Activated CD4-positive, alpha-beta T cell treated with anti-CD3 and anti-CD28 coated beads for 4 hours (primary cell): Measurements from ENCODE around the gene MEF2C.

Experiments used
- DNase-seq, 2 donors: peaks; one replicate each; pipeline ENCODE4 v3.0.0-alpha.2; 2020

MEF2C gene

DNA sequence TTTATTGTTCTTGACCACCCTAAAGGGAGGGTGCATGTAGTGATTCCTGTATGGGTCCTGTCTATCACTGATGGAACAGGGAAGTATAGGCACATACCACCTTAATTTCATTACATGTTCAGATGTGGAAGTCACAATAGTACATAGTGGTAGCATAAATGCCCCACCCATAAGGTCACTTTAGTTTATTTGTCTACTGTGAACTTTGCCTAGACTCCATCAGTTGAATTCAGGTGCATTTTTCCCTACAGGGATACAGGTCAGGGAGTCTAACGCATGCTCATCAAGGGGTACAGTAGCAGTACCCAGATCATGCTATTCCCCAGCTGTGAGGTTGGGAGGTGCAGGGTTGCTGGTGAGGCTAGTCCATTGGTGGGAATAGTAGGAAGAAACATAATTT, 175.0 kb downstream of the MEF2C start:
- no peak for DNase-seq

DNA sequence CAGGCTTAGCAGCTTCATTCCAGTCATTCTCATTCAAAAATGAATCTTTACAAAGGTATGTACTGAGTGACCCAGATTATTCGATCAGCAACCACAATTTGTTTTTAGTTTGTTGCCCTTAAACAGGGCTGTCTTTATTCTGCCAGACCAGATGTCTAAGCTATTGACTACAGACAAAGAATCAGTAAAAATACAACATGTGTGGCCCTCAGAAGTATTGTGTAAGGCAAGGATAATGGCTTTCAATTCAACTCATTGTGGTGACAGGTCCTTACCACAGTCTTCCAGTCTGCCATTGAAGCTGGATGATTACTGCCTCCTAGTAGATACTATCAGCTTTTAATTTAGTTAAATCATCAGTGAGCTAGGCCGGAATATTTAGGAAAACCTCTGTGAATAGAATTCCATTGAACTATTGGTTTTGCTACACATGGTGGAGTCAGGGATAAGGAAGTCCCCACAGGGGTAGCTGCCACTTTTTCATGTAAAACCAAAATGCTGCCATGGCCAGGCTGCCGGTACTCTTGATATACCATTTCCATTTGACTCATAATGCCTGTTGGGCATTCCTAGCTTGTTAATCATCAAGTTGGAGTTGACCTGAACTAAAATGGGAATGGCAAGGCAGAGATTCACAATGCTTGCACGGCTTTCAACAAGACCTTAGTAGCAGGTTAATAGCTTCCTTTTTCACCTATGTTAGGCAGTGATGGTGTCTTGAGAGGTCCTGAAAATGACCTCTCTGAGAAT, 175.6 kb downstream of the MEF2C start:
- no peak for DNase-seq

DNA sequence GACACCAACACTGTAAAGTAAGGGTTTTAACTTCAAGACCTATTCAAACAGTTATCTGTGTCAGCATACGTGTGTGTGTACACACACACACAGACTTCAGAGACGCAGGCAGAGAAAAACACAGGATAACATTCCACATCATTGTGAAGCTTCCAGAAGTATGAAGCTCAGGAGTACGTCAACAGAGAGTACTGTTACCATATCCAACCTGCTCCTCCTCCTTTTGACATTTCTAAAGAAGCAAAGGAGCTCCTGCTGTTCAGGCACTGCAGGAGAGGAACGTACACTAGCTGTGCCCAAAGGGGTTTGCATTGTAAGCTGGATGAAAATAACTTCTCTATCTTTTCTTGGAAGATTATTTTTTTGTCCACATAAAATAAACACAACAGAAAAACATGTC, 180.7 kb downstream of the MEF2C start:
- DNase-seq: no peak

DNA sequence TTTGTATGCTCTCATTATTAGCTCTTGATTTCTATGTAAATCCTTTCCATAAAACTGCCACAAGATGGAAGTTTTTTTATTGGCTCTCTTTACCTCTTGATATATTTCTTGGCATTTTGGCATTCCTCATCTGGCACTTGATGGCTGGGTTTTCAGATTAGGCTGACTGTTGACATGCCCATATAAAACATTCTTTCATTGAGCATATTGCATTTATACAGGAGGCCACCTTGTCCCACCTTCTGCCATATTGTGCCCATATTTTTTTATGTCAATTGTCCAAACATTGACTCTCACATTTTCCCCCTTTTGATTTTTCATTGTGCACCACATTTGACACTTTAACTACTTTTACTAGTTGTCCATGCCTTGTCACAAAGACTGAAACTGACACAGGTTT, 182.9 kb downstream of the MEF2C start:
- DNase-seq: no peak

DNA sequence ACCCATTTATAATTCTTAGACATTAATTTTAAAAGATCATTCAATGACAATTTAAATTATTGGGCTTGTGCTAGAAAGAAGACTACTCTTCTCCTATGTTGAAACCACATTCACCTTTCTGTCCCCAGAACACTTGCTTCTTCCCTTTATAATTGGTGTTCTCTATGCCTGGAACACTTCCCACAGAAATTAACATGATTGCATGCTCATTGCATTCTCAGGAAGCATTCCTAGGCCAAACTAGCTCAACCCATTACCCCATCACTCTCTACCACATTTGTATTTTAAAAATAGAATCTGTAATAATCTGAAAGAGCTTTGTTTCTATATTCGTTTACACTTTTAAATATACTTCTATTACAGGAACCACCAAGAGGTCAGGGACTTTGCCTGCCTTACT, 184.7 kb downstream of the MEF2C start:
- DNase-seq: no peak

DNA sequence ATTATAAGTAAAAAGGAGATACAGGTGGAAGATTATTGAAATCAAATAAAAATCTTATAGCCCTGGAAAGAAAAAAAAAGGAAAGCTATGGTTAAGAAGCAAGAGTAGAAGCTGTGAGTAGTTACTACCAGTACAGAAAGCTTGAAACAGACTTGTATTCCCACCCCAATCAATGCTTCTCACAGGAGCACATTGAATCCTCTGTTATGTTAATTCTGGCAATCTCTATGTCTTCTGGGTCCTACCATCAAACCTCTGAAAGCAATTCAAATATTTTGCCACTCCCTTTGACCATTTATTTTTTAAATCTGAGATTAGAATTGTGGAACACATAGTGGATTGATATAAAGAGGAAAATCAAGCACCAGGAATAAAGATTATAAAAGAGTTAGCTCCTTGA, 186.5 kb downstream of the MEF2C start:
- no peak for DNase-seq

DNA sequence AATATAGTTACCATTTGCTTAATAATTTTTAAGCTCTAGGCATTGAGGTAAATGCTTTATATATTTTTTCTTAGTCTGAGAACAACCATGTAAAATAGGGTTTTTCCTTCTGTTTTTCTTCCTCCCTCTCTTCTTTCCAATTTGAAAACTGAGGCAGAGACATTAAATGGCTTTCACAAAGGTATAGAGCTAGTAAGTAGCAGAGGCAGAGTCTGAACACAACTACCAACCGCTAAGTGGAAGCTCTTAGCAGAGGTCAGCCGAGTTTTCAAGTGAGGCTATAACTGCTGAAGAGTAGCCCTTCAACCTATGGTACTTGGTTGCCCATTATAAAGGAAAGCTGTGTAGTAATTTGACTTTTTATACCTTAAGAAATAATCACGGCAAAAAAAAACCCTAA, 187.1 kb downstream of the MEF2C start:
- no peak for DNase-seq

DNA sequence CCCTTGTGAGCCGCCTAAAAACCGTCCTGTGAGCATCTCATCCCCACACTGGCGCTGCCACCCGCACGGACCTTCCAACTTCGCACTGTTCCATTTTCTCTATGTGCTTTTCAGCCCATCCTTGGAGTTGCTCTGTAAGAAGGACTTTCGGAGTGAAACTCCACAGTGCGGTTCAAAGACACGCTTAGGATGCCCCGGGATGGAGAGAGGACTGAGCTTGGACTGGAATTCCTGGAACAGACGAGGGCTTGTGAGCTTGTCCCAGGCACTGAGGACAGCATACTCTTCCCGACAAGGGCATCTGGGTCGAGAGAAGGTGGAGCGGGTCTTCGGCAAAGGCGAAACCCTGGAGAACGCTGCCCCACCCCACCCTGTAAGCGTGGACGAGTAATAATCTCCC, 187.8 kb downstream of the MEF2C start:
- no peak for DNase-seq

DNA sequence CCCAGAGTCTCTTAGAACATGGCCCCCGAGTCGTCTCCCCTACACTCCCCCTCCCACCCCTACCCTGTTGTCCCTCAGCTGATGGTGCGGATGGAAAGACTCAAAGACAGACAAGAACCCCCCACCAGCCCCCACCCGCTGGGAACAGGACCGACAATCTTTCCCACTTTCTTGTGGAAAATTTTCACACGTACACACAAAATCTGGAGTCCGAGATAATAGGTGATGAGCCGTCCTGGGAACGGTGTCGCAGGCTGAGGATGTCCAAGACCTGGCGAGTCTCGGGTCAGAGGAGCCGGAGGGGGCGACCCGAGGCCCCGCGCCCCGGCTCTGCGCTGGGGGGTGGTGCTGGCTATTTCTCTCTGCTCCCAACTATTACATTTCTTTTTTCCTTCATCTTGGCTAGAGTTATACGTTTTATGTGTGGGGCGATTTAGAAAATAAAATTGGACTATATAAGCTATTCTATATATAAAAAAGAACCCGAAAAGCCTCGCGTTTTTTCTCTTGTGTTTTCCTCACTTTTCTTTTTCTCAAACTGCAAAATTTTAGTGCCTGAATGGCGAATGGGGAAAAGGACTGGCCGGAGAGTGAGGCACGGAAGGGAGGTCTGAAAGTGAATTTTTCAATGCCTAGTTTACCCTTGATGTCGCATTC, 188.8 kb downstream of the MEF2C start:
- no peak for DNase-seq

DNA sequence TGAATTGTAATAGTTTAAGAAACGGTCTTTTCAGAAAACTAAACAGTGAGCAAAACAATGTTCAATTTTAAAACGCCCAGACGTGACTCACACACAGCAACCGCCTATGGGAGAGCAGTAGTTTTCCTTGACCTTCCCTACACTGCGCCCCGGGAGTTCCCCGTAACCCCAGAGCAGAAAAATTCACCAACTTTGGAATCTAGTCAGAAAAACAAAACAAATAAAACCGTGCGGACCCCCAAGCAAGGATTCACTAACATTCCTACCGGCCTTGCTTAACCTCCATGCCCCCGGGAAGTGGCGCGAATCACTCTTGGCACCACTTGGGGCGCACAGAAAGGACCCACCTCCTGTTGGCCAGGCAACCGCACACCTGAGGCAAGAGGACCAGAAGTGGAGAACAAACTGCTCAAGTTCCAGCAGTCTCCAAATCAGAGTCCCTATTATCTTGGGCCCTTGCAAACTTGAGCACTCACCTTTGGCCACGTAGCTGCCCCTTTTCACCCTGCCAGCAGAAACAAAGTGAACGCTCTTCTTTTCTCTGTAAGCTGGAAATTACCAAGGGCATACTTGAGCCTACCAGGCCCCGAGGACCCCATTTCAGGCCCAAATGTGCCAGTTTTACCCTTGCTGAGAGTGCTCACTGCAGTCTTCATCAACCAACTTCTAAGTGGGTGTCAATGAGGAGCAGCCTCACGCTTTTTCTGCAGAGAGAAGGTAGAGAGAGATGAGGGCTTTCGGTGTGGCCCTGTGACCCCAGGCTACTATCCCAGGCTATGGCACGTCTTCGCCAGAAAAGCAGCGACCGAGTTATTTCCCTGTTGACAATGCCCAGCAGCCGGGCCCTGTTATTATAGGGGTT, 189.7 kb downstream of the MEF2C start:
- DNase-seq: no peak

DNA sequence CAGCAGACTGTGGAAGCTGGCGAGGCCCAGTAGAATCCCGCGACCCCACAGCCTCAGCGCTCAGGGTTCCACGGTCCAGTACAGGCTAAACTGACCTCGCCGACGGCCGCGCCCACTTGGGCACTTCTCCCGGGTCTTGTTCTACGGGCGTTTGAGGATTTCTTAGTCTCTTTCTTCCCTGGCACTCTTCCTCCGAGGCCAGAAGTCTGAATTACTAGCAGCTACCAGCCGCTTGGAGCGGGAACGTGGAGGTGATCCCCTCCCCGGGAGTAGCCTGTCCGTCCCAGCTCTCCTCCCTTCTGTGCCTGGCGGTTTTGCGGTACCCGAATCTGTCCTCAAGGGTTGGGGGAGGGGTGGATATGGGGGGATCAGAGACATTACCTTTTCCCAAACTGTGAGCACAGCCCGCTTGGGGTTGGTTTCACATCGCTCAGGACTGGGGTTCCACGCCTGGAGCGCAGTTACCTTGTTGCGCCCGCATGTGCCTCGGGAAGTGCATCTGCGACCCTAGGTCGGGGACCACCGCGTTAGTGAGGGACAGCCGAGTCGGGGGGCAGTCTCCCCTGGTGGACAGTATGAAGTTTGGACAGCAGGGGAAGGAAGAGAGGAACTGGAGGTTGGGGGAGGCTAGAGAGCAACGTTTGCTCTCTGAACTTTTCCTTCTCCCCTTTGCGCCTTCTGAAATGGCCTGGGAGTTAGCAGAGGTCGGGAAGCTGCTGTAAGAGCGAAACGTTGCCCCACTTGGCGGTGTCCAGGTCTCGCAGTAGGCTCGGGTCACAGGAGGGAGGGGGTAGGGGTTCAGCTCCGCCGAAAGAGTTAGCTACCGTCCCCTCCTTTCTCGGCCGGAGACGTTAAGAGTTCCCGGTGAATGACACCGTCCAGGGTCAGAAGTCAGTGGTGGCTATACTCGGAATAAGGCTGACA, 190.8 kb downstream of the MEF2C start:
- DNase-seq: no peak

DNA sequence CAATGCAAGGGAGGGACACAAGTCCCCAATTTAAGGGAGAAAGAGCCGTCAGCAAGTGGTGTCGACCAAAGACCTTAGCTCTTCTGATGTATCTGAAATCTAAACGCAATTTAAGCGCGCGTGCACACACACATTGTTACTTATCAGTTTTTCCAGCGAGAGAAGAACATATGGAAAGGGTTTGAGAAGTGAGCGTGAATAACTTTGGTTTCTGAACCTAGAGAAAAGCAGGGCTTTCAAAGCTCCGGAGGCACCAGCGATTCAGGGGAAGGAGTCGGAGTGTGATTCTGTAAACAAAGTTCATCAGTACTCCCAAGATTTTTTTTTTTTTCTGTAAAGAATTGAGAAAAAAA, 191.8 kb downstream of the MEF2C start:
- DNase-seq: no peak

DNA sequence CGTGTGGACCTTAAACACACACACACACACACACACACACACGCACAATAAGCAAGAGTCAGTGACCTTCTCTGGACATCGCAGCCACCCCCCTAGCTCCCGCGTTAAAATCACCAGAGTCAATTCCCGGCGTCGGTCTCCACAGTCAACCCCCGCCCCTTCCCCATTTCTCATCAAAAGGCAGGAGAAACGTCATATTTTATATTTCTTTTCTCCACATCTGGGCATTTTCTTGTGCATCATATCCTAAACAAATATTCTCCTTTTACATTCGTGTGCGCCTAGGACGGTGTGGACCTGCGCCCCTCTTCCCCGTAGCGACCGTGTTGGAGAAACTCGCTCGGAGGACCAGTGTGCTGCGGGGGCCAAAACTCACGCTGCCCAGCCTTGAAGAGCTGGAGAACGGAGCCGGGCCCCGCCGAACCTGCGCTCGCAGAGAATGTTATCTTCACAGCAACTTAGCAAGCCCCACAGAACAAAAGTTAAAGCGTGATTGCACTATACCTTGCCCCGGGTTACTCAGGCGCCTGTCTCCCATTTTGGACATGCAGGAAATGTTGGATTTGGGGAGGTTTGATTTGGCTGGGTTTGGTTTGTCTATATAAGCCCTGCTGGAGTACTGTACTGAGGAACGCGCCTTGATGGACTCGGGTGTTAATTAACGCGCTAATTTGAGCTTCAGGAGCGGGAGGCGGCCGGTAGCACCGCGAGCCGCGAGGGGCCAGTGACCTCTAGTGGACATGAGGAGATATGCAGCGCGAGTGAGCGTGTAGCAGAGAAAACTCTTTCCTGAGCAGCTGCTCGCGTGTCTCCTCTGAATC, 192.4 kb downstream of the MEF2C start:
- peak; percentile 47 to 50 for DNase-seq

DNA sequence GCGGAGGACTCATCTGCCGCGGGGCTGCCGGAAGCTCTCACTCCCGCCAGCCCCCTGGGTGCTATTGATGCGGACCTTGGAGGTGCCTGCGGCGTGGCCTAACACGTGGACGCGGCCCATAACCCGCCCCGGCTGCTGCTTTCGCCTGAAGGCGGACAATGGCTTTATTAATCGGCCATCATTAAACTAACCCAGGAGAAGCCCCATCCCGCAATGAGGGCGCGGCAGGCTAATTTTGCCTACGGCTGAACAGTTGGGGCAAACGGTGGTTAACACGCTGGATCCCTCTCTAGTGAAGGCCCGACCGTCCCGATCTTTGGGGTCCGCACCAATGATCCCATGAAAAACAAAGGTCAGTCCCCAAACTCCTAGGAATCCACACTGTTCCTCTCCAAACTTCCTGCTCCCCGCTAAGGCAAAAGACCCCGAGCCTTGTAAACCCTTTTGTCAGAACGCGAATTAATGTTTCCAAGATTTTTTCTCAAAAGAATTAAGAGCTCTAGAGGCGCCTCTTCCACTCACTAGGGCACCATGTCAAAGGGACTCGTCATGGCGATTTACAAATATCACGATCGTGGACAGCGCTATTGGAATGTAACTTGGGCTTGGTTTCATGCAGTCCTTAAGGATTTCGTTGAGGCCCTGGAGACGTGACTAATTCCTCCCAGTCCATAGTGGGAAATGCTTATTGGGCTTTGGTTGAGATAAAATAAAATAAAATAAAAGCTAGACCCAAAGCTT, 193.1 kb downstream of the MEF2C start:
- DNase-seq: no peak

DNA sequence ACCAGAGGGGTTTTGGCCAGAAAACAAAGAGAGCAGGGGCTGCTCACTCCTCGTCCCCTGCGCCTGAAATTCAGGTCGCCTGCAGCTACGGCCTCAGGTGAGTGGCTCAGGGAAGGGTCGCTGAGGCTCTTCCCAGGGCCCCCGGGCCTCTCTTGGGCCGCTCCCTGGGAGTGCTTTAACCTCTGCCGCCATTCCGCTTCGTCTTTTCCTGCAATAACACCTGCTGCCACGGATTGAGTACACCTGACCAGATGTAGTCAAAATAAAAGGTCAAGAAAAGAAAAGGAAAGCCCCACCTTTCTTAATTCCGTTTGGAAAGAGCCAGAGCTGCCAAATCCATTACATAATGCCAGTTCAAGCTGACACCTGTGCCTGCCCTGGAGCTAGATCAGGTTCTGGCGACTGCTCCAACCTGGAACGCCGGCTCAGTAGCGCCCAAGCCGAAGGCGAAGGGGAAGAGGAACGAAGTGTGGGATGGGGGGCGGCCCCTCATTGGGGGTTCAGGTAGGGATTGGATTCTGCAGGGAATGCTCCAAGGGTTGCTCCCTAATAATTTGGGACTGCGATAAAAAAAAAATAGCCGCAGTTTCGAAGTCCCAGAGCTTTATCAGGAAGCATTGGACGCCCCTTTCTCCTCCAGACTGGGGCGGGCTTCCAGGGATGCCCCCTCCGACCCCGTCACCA, 193.9 kb downstream of the MEF2C start:
- no peak for DNase-seq

DNA sequence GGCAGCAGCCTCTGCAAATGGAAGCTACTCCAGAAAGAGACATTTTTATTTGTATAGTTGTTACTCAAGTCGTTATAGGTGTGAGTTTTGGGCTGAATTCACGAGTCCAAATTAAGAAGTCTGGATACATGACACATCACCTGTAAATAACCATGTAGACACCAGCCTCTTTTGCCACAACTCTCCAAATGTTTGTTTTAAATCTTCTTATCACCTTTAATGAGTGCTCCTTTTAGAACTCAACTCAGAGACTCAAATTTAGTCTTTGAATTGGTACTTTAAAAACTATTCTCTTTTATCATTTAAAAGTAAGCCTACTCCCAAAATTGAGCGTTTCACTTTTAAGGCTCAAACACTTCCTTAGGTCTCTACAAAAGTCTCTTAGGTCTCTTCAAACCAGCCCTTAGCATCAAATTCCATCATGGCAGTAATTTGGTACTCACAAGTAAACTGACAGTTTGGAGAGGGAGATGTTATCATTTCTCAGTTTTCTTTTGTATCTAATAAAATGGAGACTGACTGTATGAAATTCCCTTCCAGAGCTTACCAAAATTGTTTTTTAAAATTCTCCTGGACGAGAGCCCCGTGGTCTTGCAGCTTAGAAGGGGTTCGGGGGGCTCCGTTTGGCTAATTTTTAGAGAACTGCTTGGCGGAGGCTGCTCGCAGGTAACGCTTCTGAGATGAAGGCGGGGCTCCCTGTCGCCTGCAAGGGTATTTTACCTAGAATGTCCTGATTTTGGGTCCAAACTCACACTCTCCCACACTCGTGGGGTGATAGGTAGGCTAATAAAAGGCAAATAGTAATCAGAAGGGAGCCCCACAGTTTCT, 194.6 kb downstream of the MEF2C start:
- no peak for DNase-seq

DNA sequence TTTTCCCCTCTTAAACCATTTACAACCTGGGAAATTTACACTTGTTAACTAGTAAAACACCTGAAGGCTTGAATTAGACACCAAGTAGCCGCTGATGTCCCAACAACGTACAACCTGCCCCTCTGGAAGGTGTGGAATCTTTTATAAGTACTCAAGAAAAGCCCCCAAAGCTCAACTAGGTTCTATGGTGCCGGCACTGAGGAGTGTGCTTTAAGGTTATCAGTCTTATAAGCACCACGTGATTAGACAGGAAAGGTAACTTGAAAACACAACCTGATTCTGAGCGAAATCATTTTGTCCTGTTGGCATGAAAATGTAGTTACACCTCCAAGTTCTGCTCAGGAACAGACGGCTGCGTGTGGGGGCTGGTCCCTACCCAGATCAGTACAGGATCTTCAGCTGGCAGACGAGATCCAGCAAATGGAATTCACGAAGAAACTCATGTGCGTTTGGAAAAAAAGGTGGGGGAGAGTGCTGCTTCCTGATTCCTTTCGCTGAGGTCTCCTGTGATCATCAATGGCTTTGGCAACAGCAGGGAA, 195.5 kb downstream of the MEF2C start:
- DNase-seq: no peak

DNA sequence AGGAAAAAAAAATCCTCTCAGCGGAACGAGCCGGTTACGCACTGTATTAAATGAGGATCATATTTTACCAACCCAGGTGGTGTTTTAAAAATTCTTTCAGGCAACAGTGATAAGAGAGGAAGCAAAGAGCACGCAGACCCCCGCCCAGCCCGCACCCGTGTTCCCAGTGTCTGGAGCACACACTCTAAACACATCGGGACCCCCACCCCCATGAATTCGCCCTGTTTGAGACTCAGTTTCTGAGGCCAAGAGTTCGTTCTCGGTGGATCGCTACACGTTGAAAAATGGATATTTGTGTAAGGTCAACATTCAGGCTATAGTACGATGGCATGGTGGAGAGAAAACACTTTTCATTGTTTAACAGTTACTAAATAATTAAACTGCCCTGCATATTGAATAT, 196.3 kb downstream of the MEF2C start:
- DNase-seq: no peak
